Measurements from ENCODE around the gene MAL.

GRCh38 chr2:95049961-95050360 is 24.5 kb downstream of the MAL start:
- TF ChIP-seq EZH2 (IDR thresholded peaks at IDR 0.05; ENCODE audit: insufficient read depth, low read length) (no peak), CTCF (IDR thresholded peaks at IDR 0.05; ENCODE audit: insufficient read depth, low read depth, low read length) (no peak)
